NCI-H1105 treated with DMSO at 0.1 percent for 48 hours (cell line): ENCODE results near the gene MFAP3L.
"Not testable (repeated sequence)": the region's sequence is repeated elsewhere in the genome, so short reads cannot be mapped to it uniquely, and the experiment has no call there.

Source experiments
- DNase-seq: peaks from one replicate; lab custom pipeline; 2025; lab: John Stamatoyannopoulos, UW

The MFAP3L gene

GRCh38 chr4:169987327-169988228, 38.6 kb downstream of the MFAP3L start:
- no peak for DNase-seq

GRCh38 chr4:169986369-169986768, 39.8 kb downstream of the MFAP3L start:
- no peak for DNase-seq

GRCh38 chr4:169985881-169986280, 40.3 kb downstream of the MFAP3L start:
- DNase-seq, result no peak

- no peak for DNase-seq
These were observed 41.5 kb downstream of the MFAP3L start for GRCh38 chr4:169984745-169985144.

- DNase-seq, result no peak
These were observed 42.0 kb downstream of the MFAP3L start for GRCh38 chr4:169984173-169984572.

- no peak for DNase-seq
These were observed 49.2 kb downstream of the MFAP3L start for GRCh38 chr4:169976951-169977350.

- no peak for DNase-seq
These were observed 50.1 kb downstream of the MFAP3L start for GRCh38 chr4:169975838-169976796.

- no peak for DNase-seq
These were observed 50.9 kb downstream of the MFAP3L start for GRCh38 chr4:169975131-169975837.

- DNase-seq, result no peak
These were observed 54.7 kb downstream of the MFAP3L start for GRCh38 chr4:169971456-169972015.

GRCh38 chr4:169968999-169969398, 57.2 kb downstream of the MFAP3L start:
- no peak for DNase-seq

- DNase-seq, result peak; percentile 2
These were observed 62.2 kb downstream of the MFAP3L start for GRCh38 chr4:169963998-169964397.

GRCh38 chr4:169959254-169959653, 66.9 kb downstream of the MFAP3L start:
- DNase-seq, result no peak

- no peak for DNase-seq
These were observed 67.6 kb downstream of the MFAP3L start for GRCh38 chr4:169958629-169959028.

GRCh38 chr4:169957785-169958184, 68.4 kb downstream of the MFAP3L start:
- DNase-seq, result no peak

- no peak for DNase-seq
These were observed 69.9 kb downstream of the MFAP3L start for GRCh38 chr4:169956091-169956843.

GRCh38 chr4:169955521-169955920, 70.7 kb downstream of the MFAP3L start:
- no peak for DNase-seq

GRCh38 chr4:169952236-169953002, 73.8 kb downstream of the MFAP3L start:
- DNase-seq, result no peak

GRCh38 chr4:169948271-169948670, 77.9 kb downstream of the MFAP3L start:
- no peak for DNase-seq

GRCh38 chr4:169945636-169946035, 80.6 kb downstream of the MFAP3L start:
- DNase-seq, result no peak

- not testable (repeated sequence) for DNase-seq
These were observed 82.6 kb downstream of the MFAP3L start for GRCh38 chr4:169943601-169944000.
